Karpas-422 (cell line): ENCODE results near the gene MYLK. TPM values are rescaled to one million over a fixed set of nuclear protein-coding genes. Genes with fewer than 3 reads are reported as not detected.

ENCODE experiments used
- DNase-seq: peaks from one replicate; pipeline ENCODE4 v3.0.0-alpha.2; 2015
- H2AFZ ChIP-seq: fragments of 200-600 bp; sonication (generic); 2 replicates; pipeline ENCODE4 v1.6.1; 2014; ENCODE audit warnings: antibody characterized with exemption, low read length, mixed read lengths
- H3K27ac ChIP-seq: fragments of 200-600 bp; sonication (generic); 2 replicates; pipeline ENCODE4 v1.5.1; 2014; ENCODE audit warnings: mild to moderate bottlenecking, low read length, moderate library complexity
- H3K27me3 ChIP-seq: fragments of 200-600 bp; sonication (generic); 2 replicates; pipeline ENCODE4 v1.6.1; 2014; ENCODE audit warnings: low read length, mixed read lengths
- H3K36me3 ChIP-seq: fragments of 200-600 bp; sonication (generic); 2 replicates; pipeline ENCODE4 v1.6.1; 2014; ENCODE audit warnings: low read length, mixed read lengths; ENCODE audit not compliant: insufficient read depth
- H3K4me1 ChIP-seq: fragments of 200-600 bp; sonication (generic); 2 replicates; pipeline ENCODE4 v1.6.1; 2014; ENCODE audit warnings: mild to moderate bottlenecking, low read length, mixed read lengths
- H3K4me2 ChIP-seq: fragments of 200-600 bp; sonication (generic); 2 replicates; pipeline ENCODE4 v1.6.1; 2014; ENCODE audit warnings: low read length, low read depth, mild to moderate bottlenecking; ENCODE audit not compliant: poor library complexity, severe bottlenecking
- H3K4me3 ChIP-seq: fragments of 200-600 bp; sonication (generic); 2 replicates; pipeline ENCODE4 v1.5.1; 2014; ENCODE audit warnings: mild to moderate bottlenecking, antibody characterized with exemption, low read length, mixed read lengths
- H3K79me2 ChIP-seq: fragments of 200-600 bp; sonication (generic); 2 replicates; pipeline ENCODE4 v1.6.1; 2014; ENCODE audit warnings: mild to moderate bottlenecking, low read length, mixed read lengths
- H3K9ac ChIP-seq: fragments of 200-600 bp; sonication (generic); 2 replicates; pipeline ENCODE4 v1.6.0; 2014; ENCODE audit warnings: low read length
- H3K9me2 ChIP-seq: fragments of 200-600 bp; sonication (generic), shearing (Covaris generic); replicated peaks from 2 replicates; pipeline ENCODE4 v1.6.0; 2014; ENCODE audit warnings: mild to moderate bottlenecking, low read length, moderate library complexity; ENCODE audit not compliant: insufficient read depth
- H3K9me3 ChIP-seq: fragments of 300-700, 200-600 bp; sonication (generic); 2 replicates; pipeline ENCODE4 v1.6.1; 2014; ENCODE audit warnings: low read length, mixed read lengths
- H4K20me1 ChIP-seq: fragments of 200-600 bp; sonication (generic); 2 replicates; pipeline ENCODE4 v1.6.1; 2014; ENCODE audit warnings: mild to moderate bottlenecking, antibody characterized with exemption, low read length, low read depth; ENCODE audit not compliant: insufficient read depth
- total RNA-seq: library from RNA; depleted of rRNA; stranded (reverse); fragments of >200 nt; shearing (Covaris generic); gene quantifications from 2 replicates; pipeline ENCODE4 v1.2.3, GENCODE V29; 2014; ENCODE audit warnings: low replicate concordance

The MYLK gene
- total RNA-seq, 1 experiment from 2014 or later = 0.63 TPM

GRCh38 chr3:123759311-123759710 is 124.8 kb downstream of the MYLK start:
- DNase-seq = no peak
- no peaks in the 10 kb centered on the region for H3K9me3 ChIP-seq
- peaks cover 15% of the 10 kb centered on the region for H3K4me1 ChIP-seq
- no peaks in the 10 kb centered on the region for H3K79me2 ChIP-seq
- no peaks in the 10 kb centered on the region for H3K9me2 ChIP-seq
- no peak overlapping the region for H3K9ac ChIP-seq
- H3K4me2 ChIP-seq = no peak overlapping the region
- H4K20me1 ChIP-seq = no peaks in the 10 kb centered on the region
- H3K27me3 ChIP-seq = no peaks in the 10 kb centered on the region
- no peak overlapping the region for H3K4me3 ChIP-seq
- no peak overlapping the region for H3K27ac ChIP-seq
- no peak overlapping the region for H2AFZ ChIP-seq
- no peaks in the 10 kb centered on the region for H3K36me3 ChIP-seq

DNA sequence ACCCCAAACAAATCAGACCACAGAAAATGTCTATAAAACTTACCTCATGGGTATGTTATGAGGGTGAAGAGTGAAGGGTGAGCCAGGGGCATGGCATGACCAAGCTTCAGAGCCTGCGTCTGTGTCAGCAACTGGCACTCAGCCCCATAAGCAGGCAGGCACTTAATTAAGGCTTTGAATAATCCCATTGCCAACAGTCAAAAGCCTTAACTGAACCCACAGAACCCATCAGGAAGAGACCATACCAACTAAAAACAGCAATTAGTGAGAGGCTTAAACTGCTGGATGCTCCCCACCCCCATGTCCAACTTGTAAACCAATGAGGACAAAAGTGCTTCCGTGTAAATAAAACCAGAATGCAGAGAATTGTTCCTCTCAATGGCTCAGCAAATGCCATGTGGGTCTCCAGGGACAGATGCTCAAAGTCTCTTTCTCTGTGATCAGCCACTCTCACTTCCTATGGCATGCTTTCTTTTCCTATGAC is 126.0 kb downstream of the MYLK start:
- no peak overlapping the region for H3K4me3 ChIP-seq
- no peaks in the 10 kb centered on the region for H3K27me3 ChIP-seq
- H3K27ac ChIP-seq = no peak overlapping the region
- no peaks in the 10 kb centered on the region for H3K79me2 ChIP-seq
- no peaks in the 10 kb centered on the region for H3K9me2 ChIP-seq
- H3K36me3 ChIP-seq = no peaks in the 10 kb centered on the region
- H3K9ac ChIP-seq = no peak overlapping the region
- H2AFZ ChIP-seq = no peak overlapping the region
- no peak overlapping the region for H3K4me2 ChIP-seq
- H3K4me1 ChIP-seq = peaks cover 15% of the 10 kb centered on the region
- no peaks in the 10 kb centered on the region for H3K9me3 ChIP-seq
- no peaks in the 10 kb centered on the region for H4K20me1 ChIP-seq
- DNase-seq = no peak

GRCh38 chr3:123757281-123757940 is 126.7 kb downstream of the MYLK start:
- Histone ChIP-seq H4K20me1 (no peaks in the 10 kb centered on the region), H3K9ac (0 out of 2 replicates have a peak overlapping the region, but pooled peaks have one; percentile 7)

GRCh38 chr3:123755501-123755900 is 128.6 kb downstream of the MYLK start:
- Histone ChIP-seq H2AFZ (no peak overlapping the region), H3K27ac (no peak overlapping the region), H3K9ac (no peak overlapping the region), H3K36me3 (no peaks in the 10 kb centered on the region), H3K9me3 (no peaks in the 10 kb centered on the region), H3K9me2 (no peaks in the 10 kb centered on the region), H3K4me3 (no peak overlapping the region), H4K20me1 (no peaks in the 10 kb centered on the region), H3K79me2 (no peaks in the 10 kb centered on the region), H3K27me3 (no peaks in the 10 kb centered on the region), H3K4me2 (no peak overlapping the region), H3K4me1 (peaks cover 15% of the 10 kb centered on the region)
- DNase-seq = no peak

More at GRCh38 chr3:123757281-123757940, 126.7 kb downstream of the MYLK start:
- Histone ChIP-seq H3K79me2 (no peaks in the 10 kb centered on the region), H3K4me2 (no peak overlapping the region), H3K4me1 (peaks cover 15% of the 10 kb centered on the region), H3K9me2 (no peaks in the 10 kb centered on the region), H3K9me3 (no peaks in the 10 kb centered on the region), H3K27me3 (no peaks in the 10 kb centered on the region), H3K27ac (no peak overlapping the region), H2AFZ (no peak overlapping the region), H3K4me3 (no peak overlapping the region), H3K36me3 (no peaks in the 10 kb centered on the region)
- peak; percentile 44 for DNase-seq

- Histone ChIP-seq H3K4me3 (no peak overlapping the region), H3K9ac (no peak overlapping the region), H3K27me3 (no peaks in the 10 kb centered on the region), H3K4me2 (no peak overlapping the region), H2AFZ (no peak overlapping the region), H3K27ac (no peak overlapping the region), H3K79me2 (no peaks in the 10 kb centered on the region), H3K4me1 (peaks cover 15% of the 10 kb centered on the region), H4K20me1 (no peaks in the 10 kb centered on the region), H3K36me3 (no peaks in the 10 kb centered on the region), H3K9me3 (no peaks in the 10 kb centered on the region), H3K9me2 (no peaks in the 10 kb centered on the region)
- DNase-seq = no peak
These were observed 129.0 kb downstream of the MYLK start for GRCh38 chr3:123755085-123755484.

DNA sequence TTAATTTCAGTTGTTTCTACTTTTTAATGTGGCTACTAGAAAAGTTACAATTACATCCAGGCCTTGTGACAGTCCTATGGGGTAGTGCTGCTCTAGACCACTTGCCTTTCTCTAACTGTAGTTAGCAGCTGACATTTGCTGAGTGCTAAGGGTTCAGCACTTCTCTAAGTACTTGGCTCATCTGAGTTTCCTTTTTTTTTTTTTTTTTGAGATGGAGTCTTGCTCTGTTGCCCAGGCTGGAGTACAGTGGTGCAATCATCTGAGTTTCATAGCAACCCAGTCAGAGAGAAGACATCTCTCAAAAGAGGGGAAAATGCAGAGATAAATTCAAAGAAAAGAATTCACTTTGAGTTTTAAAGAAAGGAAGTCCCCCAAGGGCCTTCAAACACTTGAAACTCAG is 130.8 kb downstream of the MYLK start:
- no peak overlapping the region for H3K9ac ChIP-seq
- no peak overlapping the region for H2AFZ ChIP-seq
- H3K79me2 ChIP-seq = no peaks in the 10 kb centered on the region
- no peaks in the 10 kb centered on the region for H3K27me3 ChIP-seq
- no peaks in the 10 kb centered on the region for H3K36me3 ChIP-seq
- H3K27ac ChIP-seq = no peak overlapping the region
- H3K9me2 ChIP-seq = no peaks in the 10 kb centered on the region
- H3K9me3 ChIP-seq = no peaks in the 10 kb centered on the region
- H4K20me1 ChIP-seq = no peaks in the 10 kb centered on the region
- no peak overlapping the region for H3K4me3 ChIP-seq
- no peak for DNase-seq
- peaks cover 14% of the 10 kb centered on the region for H3K4me1 ChIP-seq
- no peak overlapping the region for H3K4me2 ChIP-seq

GRCh38 chr3:123752228-123752627 is 131.9 kb downstream of the MYLK start:
- DNase-seq = no peak
- no peaks in the 10 kb centered on the region for H4K20me1 ChIP-seq
- H2AFZ ChIP-seq = no peak overlapping the region
- no peaks in the 10 kb centered on the region for H3K9me2 ChIP-seq
- peaks cover 4% of the 10 kb centered on the region for H3K4me1 ChIP-seq
- no peaks in the 10 kb centered on the region for H3K79me2 ChIP-seq
- no peaks in the 10 kb centered on the region for H3K27me3 ChIP-seq
- no peak overlapping the region for H3K4me2 ChIP-seq
- no peaks in the 10 kb centered on the region for H3K9me3 ChIP-seq
- no peaks in the 10 kb centered on the region for H3K36me3 ChIP-seq
- H3K27ac ChIP-seq = no peak overlapping the region
- no peak overlapping the region for H3K4me3 ChIP-seq
- no peak overlapping the region for H3K9ac ChIP-seq

DNA sequence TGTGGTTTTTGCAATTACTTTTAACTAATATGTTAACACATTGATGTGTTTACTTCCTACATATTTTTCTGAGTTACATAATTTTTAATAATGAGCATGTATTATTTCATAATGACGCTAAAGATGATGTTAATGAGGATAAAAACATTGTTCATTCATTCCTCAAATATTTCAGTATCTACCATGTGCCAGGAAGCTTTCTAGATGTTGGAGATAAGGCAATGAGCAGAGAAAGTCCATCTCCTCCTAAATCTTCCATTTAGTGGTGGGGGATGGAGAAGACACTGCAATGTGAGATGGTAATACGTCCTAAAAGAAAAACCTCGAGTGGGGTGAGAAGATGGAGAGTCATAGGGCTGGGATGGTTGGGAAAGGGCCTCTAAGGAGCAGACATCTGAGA is 132.7 kb downstream of the MYLK start:
- no peaks in the 10 kb centered on the region for H3K79me2 ChIP-seq
- H4K20me1 ChIP-seq = no peaks in the 10 kb centered on the region
- no peaks in the 10 kb centered on the region for H3K36me3 ChIP-seq
- H3K9me3 ChIP-seq = no peaks in the 10 kb centered on the region
- DNase-seq = no peak
- no peak overlapping the region for H2AFZ ChIP-seq
- H3K9ac ChIP-seq = no peak overlapping the region
- H3K4me2 ChIP-seq = no peak overlapping the region
- H3K27ac ChIP-seq = no peak overlapping the region
- H3K4me1 ChIP-seq = no peaks in the 10 kb centered on the region
- no peaks in the 10 kb centered on the region for H3K9me2 ChIP-seq
- no peak overlapping the region for H3K4me3 ChIP-seq
- no peaks in the 10 kb centered on the region for H3K27me3 ChIP-seq
